K562 (cell line): ENCODE measurements around the gene NUTM1. TPM values are rescaled to one million over a fixed set of nuclear protein-coding genes. Genes with fewer than 3 reads are reported as not detected.
A peak's percentile ranks its signal among the peaks of the same experiment; 100 is the strongest.

Experiments
- BRD9 ChIP-seq: fragments of 450-650 bp; IDR thresholded peaks from 2 replicates; pipeline ENCODE4 v1.6.1; 2018; ENCODE audit warnings: low read depth; ENCODE audit not compliant: partially characterized antibody
- CBFA2T3 ChIP-seq: fragments of 450-650 bp; IDR thresholded peaks from 2 replicates; pipeline ENCODE4 v1.6.1; 2017
- CBX1 ChIP-seq: sonication (generic); IDR thresholded peaks from 2 replicates; pipeline ENCODE4 v1.6.1; 2016; ENCODE audit warnings: antibody characterized with exemption, low read depth, mild to moderate bottlenecking
- E2F1 ChIP-seq: sonication (generic); formaldehyde crosslinking; IDR thresholded peaks from 2 replicates; pipeline ENCODE4 v1.8.1; 2023; ENCODE audit warnings: mild to moderate bottlenecking, missing genetic modification reagents, moderate library complexity
- EP300 ChIP-seq: IDR thresholded peaks from 2 replicates; pipeline ENCODE4 v1.6.1; 2012; ENCODE audit warnings: low read length, improper control_type of control experiment
- FOXM1 ChIP-seq, 2 experiments: fragments of 450-650 bp in 1 of 2; sonication (generic) in 1 of 2; formaldehyde crosslinking in 1 of 2; IDR thresholded peaks; 2 replicates each; pipeline versions ENCODE4 v1.6.1 to v1.9.0; 2017 to 2022; ENCODE audit warnings: low read depth in 2 of 2, mild to moderate bottlenecking in 2 of 2, missing genetic modification reagents in 1 of 2, moderate library complexity in 1 of 2
- KDM5B ChIP-seq: fragments of 200-600 bp; sonication (generic); IDR thresholded peaks from 2 replicates; pipeline ENCODE4 v1.6.1; 2012; ENCODE audit warnings: low read depth, mild to moderate bottlenecking, moderate library complexity, low read length, control low read depth, inconsistent platforms; ENCODE audit not compliant: insufficient replicate concordance
- NCOR1 ChIP-seq: fragments of 450-650 bp; IDR thresholded peaks from 2 replicates; pipeline ENCODE4 v1.6.1; 2016; ENCODE audit warnings: mild to moderate bottlenecking, moderate library complexity
- RERE ChIP-seq: sonication (generic); formaldehyde crosslinking; IDR thresholded peaks from 2 replicates; pipeline ENCODE4 v1.8.0; 2023; ENCODE audit warnings: missing genetic modification reagents, mild to moderate bottlenecking, borderline replicate concordance
- SMC3 ChIP-seq: conservative IDR thresholded peaks from 2 replicates; pipeline ENCODE4 v1.6.1; 2011; ENCODE audit warnings: low read depth, low read length, improper control_type of control experiment; ENCODE audit not compliant: insufficient read depth
- SP1 ChIP-seq: sonication (generic); formaldehyde crosslinking; IDR thresholded peaks from 2 replicates; pipeline ENCODE4 v1.8.1; 2022; ENCODE audit warnings: mild to moderate bottlenecking, missing genetic modification reagents
- TEAD1 ChIP-seq, 2 experiments: fragments of 450-650 bp in 1 of 2; sonication (generic) in 1 of 2; formaldehyde crosslinking; IDR thresholded peaks; 2 replicates each; pipeline versions ENCODE4 v1.4.0 to v1.8.0; 2020 to 2022; ENCODE audit warnings: mild to moderate bottlenecking in 2 of 2, missing genetic modification reagents in 1 of 2
- TFE3 ChIP-seq: fragments of 450-650 bp; formaldehyde crosslinking; IDR thresholded peaks from 2 replicates; pipeline ENCODE4 v1.4.0; 2020; ENCODE audit warnings: mild to moderate bottlenecking, mixed read lengths
- TRIM24 ChIP-seq, 2 experiments: fragments of 450-650 bp; IDR thresholded peaks; 2 replicates each; pipeline ENCODE4 v1.6.1; 2016
- ZNF253 ChIP-seq: fragments of 250-450 bp; sonication (Bioruptor Pico); conservative IDR thresholded peaks from 2 replicates; pipeline ENCODE4 v1.6.1; 2021; ENCODE audit warnings: mild to moderate bottlenecking
- ZNF347 ChIP-seq: fragments of 450-650 bp; formaldehyde crosslinking; IDR thresholded peaks from 2 replicates; pipeline ENCODE4 v1.4.0; 2020; ENCODE audit warnings: low read depth, mild to moderate bottlenecking, moderate library complexity
- polyA plus RNA-seq, 8 experiments: library from polyadenylated mRNA; depleted of rRNA in 4 of 8; stranded (reverse) in 5 of 8; unstranded in 3 of 8; fragments of >200 nt; fragmentation: Nextera tagmentation in 2 of 8; fragmentation: Illumina TruSeq in 1 of 8; extraction: Ambion mirVana in 2 of 8; extraction: Trizol in 1 of 8; gene quantifications; 2 replicates each; pipeline versions ENCODE4 v1.2.1 to v1.2.3, GENCODE V29; 2011 to 2014; ENCODE audit warnings: inconsistent platforms in 1 of 8, missing spikeins in 1 of 8
- total RNA-seq, 7 experiments: library from RNA; depleted of rRNA in 6 of 7; stranded (reverse); fragments of >200 nt in 6 of 7; fragmentation: Illumina TruSeq in 2 of 7; extraction: Trizol in 2 of 7; gene quantifications; 2 replicates each; pipeline versions ENCODE4 v1.2.1 to v1.2.3, GENCODE V29; 2011 to 2021; ENCODE audit warnings: low replicate concordance in 1 of 7
- TF ChIP-seq, protein P1 (sequence below): sonication (generic); formaldehyde crosslinking; IDR thresholded peaks from 2 replicates; pipeline ENCODE4 v1.8.1; 2023; ENCODE audit warnings: mild to moderate bottlenecking, missing genetic modification reagents

The NUTM1 gene
- total and polyA plus RNA-seq, 9 of the 15 experiments (the other 6 are each of a cell fraction or from before 2014, with no cell fraction given) = 0.01 to 0.05 (median 0.04) TPM; not detected in 4

DNA sequence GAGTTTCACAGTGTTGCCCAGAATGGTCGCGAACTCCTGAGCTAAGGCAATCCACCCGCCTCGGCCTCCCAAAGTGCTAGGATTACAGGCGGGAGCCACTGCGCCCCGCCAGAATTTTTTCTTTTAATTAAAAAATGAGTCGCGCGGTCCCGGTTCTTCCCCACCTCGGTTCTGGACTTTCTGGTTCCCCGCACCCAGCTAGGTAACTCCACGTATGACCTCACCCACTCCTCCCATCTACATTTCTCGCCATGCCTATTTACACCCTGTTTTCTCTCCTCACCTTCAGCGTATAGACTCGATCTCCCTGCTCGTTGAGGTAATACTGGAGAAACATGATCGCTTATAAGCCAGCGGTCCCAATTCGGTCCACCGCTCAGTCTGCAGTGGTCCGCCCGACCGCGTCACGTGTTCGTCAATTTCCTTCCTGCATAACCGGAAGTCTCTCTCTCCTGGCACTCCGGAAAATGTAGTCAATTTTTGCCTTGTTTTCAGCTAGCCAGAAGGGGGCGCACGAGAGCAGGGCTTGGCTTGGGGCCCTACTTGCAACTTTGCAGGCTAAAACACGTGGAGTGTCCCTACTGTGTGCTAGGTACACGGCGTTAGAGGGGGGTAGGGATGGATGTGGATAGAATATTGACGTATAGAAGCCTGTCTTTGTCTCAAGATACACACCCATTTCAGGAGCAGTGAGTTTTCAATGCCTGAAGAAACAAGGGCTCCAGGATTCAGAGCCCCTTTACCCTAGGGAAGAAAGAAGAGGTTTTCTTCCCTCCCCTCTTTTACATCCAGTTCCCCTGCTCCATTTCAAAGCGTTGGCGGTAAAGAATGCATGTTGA is at the start of gene NUTM1, which contains the start of gene NOP10 (continued):
- TF ChIP-seq KDM5B = peak; percentile 91
- peak; percentile 93 for TF ChIP-seq CBX1
- TF ChIP-seq ZNF253 (CRISPR knock-in tag) = no peak
- no peak for TF ChIP-seq FOXM1 (IDR thresholded peaks at IDR 0.05; ENCODE audit: low read depth)
- TF ChIP-seq FOXM1 (CRISPR knock-in tag; IDR thresholded peaks at IDR 0.05; ENCODE audit: low read depth) = no peak
- TF ChIP-seq EP300 = peak; percentile 30; the same call in 1 of the 2 replicates
- peak; percentile 57 for TF ChIP-seq SMC3
- TF ChIP-seq, protein P1, sequence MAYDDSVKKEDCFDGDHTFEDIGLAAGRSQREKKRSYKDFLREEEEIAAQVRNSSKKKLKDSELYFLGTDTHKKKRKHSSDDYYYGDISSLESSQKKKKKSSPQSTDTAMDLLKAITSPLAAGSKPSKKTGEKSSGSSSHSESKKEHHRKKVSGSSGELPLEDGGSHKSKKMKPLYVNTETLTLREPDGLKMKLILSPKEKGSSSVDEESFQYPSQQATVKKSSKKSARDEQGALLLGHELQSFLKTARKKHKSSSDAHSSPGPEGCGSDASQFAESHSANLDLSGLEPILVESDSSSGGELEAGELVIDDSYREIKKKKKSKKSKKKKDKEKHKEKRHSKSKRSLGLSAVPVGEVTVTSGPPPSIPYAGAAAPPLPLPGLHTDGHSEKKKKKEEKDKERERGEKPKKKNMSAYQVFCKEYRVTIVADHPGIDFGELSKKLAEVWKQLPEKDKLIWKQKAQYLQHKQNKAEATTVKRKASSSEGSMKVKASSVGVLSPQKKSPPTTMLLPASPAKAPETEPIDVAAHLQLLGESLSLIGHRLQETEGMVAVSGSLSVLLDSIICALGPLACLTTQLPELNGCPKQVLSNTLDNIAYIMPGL = peak; percentile 77; the same call in 1 of the 2 replicates
- peak; percentile 83 for TF ChIP-seq SP1 (CRISPR knock-in tag)
- peak; percentile 85 for TF ChIP-seq BRD9
- peak in 1 of 2 experiments; percentile 43; a peak in 1 of 4 replicates for TF ChIP-seq TEAD1 (CRISPR knock-in tag; IDR thresholded peaks at IDR 0.05)
- TF ChIP-seq RERE (CRISPR knock-in tag) = no peak
- TF ChIP-seq E2F1 (CRISPR knock-in tag) = no peak
- peak; percentile 51 for TF ChIP-seq NCOR1
- peak; percentile 94 for TF ChIP-seq TFE3 (CRISPR knock-in tag)
- peak; percentile 14; the same call in 1 of the 2 replicates for TF ChIP-seq CBFA2T3
- TF ChIP-seq TRIM24 (IDR thresholded peaks at IDR 0.05) = peak in 1 of 2 experiments; percentile 55; a peak in 3 of 4 replicates
- TF ChIP-seq ZNF347 (CRISPR knock-in tag) = no peak
